T-helper 2 cell treated with Interferon-gamma antibody and Interleukin-4, amounts not matched to agents 100 ng/mL and 5 ng/mL, for 36 hours (primary cell): ENCODE results near the gene FOXRED1. TPM values are rescaled to one million over a fixed set of nuclear protein-coding genes. Genes with fewer than 3 reads are reported as not detected.
"Not testable (repeated sequence)": the region's sequence is repeated elsewhere in the genome, so short reads cannot be mapped to it uniquely, and the experiment has no call there.

Source experiments
- intact Hi-C: fragments of 100-400 bp; cut with micrococcal nuclease; formaldehyde crosslinking; loops from one replicate; pipeline ENCODE4 v1.15.1; 2023
- total RNA-seq: library from RNA; stranded (reverse); gene quantifications from 2 replicates; pipeline ENCODE4 v1.2.3, GENCODE V29; 2022

FOXRED1 gene
- 43.1 and 48.2 TPM in 2 replicates for total RNA-seq

- intact Hi-C loops = loop anchor here (1.0 to 5.0 kb wide), 8 partner anchors 14 to 677 kb away; partner anchors contain the start of genes CHEK1, DCPS, FAM118B and HYLS1
These were observed at the start of gene FOXRED1, which contains the start of gene SRPRA for GRCh38 chr11:126268708-126269579. FOXRED1 (plus strand) TSS chr11:126269154; CDS start chr11:126269207, 53 bp downstream. SRPRA (minus strand) TSS chr11:126268895; CDS start chr11:126268804, 91 bp downstream.

- intact Hi-C loops = no loop called here
These were observed 49.4 kb upstream of the FOXRED1 start for GRCh38 chr11:126219547-126219946.

GRCh38 chr11:126224647-126225294 lies 44.2 kb upstream of the FOXRED1 start:
- intact Hi-C loops = no loop called here

GRCh38 chr11:126225295-126225665 lies 43.7 kb upstream of the FOXRED1 start:
- intact Hi-C loops = no loop called here

- intact Hi-C loops = no loop called here
These were observed 42.4 kb upstream of the FOXRED1 start for GRCh38 chr11:126226334-126227084.

GRCh38 chr11:126229858-126230540 lies 39.0 kb upstream of the FOXRED1 start:
- intact Hi-C loops = no loop called here

GRCh38 chr11:126231725-126232459 lies 37.1 kb upstream of the FOXRED1 start:
- intact Hi-C loops = no loop called here

GRCh38 chr11:126232683-126233082 lies 36.3 kb upstream of the FOXRED1 start:
- intact Hi-C loops = no loop called here

GRCh38 chr11:126233391-126233790 lies 35.6 kb upstream of the FOXRED1 start:
- intact Hi-C loops = no loop called here

GRCh38 chr11:126246636-126247035 lies 22.3 kb upstream of the FOXRED1 start:
- intact Hi-C loops = no loop called here

- intact Hi-C loops = no loop called here
These were observed 15.7 kb upstream of the FOXRED1 start for GRCh38 chr11:126253265-126253664.

GRCh38 chr11:126254819-126255218 lies 14.1 kb upstream of the FOXRED1 start:
- intact Hi-C loops = no loop called here

- intact Hi-C loops = not testable (repeated sequence)
These were observed 13.4 kb upstream of the FOXRED1 start for GRCh38 chr11:126255507-126255906.

GRCh38 chr11:126256216-126256615 lies 12.7 kb upstream of the FOXRED1 start:
- intact Hi-C loops = no loop called here

GRCh38 chr11:126257144-126257543 lies 11.8 kb upstream of the FOXRED1 start:
- intact Hi-C loops = no loop called here

GRCh38 chr11:126257764-126258163 lies 11.2 kb upstream of the FOXRED1 start:
- intact Hi-C loops = no loop called here

- intact Hi-C loops = no loop called here
These were observed 6.7 kb upstream of the FOXRED1 start for GRCh38 chr11:126262216-126262615.

GRCh38 chr11:126263489-126263888 lies 5.5 kb upstream of the FOXRED1 start:
- intact Hi-C loops = no loop called here

GRCh38 chr11:126265811-126266210 lies 3.1 kb upstream of the FOXRED1 start:
- intact Hi-C loops = loop anchor here (5.0 kb wide), 1 partner anchor 639 kb away; the partner anchor contains the start of gene CHEK1

- intact Hi-C loops = loop anchor here (1.0 to 5.0 kb wide), 3 partner anchors 88 to 640 kb away; partner anchors contain the start of genes CHEK1 and ST3GAL4
These were observed 1.3 kb upstream of the FOXRED1 start for GRCh38 chr11:126267650-126268049.
